Neural cell (in vitro differentiated cells): ENCODE measurements around the gene GIMAP8. TPM values are rescaled to one million over a fixed set of nuclear protein-coding genes. Genes with fewer than 3 reads are reported as not detected.

Experiments used
- H2AFZ ChIP-seq: fragments of 200-600, 300-800 bp; sonication (generic), shearing (Covaris generic); 2 replicates; pipeline ENCODE4 v1.6.0; 2014; ENCODE audit warnings: low read depth, mild to moderate bottlenecking, antibody characterized with exemption, low read length, moderate library complexity
- H3F3A ChIP-seq: fragments of 200-600 bp; shearing (Covaris generic); 2 replicates; pipeline ENCODE4 v1.6.1; 2016; ENCODE audit warnings: mild to moderate bottlenecking, moderate library complexity, mixed read lengths, antibody characterized with exemption, low read length; ENCODE audit not compliant: insufficient read depth, poor library complexity, severe bottlenecking
- H3K27ac ChIP-seq: fragments of 200-600, 300-800 bp; sonication (generic), shearing (Covaris generic); 2 replicates; pipeline ENCODE4 v1.5.1; 2014; ENCODE audit warnings: mild to moderate bottlenecking, low read length, moderate library complexity
- H3K27me3 ChIP-seq: fragments of 300-800, 200-600 bp; sonication (generic), shearing (Covaris generic); 2 replicates; pipeline ENCODE4 v1.6.0; 2014; ENCODE audit warnings: mild to moderate bottlenecking, low read depth, low read length, moderate library complexity; ENCODE audit not compliant: insufficient read depth
- H3K36me3 ChIP-seq: fragments of 300-800, 200-600 bp; sonication (generic), shearing (Covaris generic); 2 replicates; pipeline ENCODE4 v1.5.1; 2014; ENCODE audit warnings: mild to moderate bottlenecking, antibody characterized with exemption, low read length, moderate library complexity; ENCODE audit not compliant: insufficient read depth
- H3K4me2 ChIP-seq: fragments of 300-800, 200-600 bp; sonication (generic), shearing (Covaris generic); 2 replicates; pipeline ENCODE4 v1.6.0; 2014; ENCODE audit warnings: mild to moderate bottlenecking, low read length
- H3K4me3 ChIP-seq: fragments of 300-800, 200-600 bp; sonication (generic), shearing (Covaris generic); 2 replicates; pipeline ENCODE4 v1.5.1; 2014; ENCODE audit warnings: mild to moderate bottlenecking, low read length, moderate library complexity
- H3K79me2 ChIP-seq: fragments of 200-600 bp; shearing (Covaris generic); replicated peaks from 2 replicates; pipeline ENCODE4 v1.6.0; 2014; ENCODE audit warnings: mild to moderate bottlenecking, low read length, moderate library complexity; ENCODE audit not compliant: insufficient read depth
- H3K9ac ChIP-seq: fragments of 300-800, 200-600 bp; sonication (generic), shearing (Covaris generic); 2 replicates; pipeline ENCODE4 v1.6.1; 2016; ENCODE audit warnings: mild to moderate bottlenecking, low read length, mixed read lengths
- H3K9me2 ChIP-seq: fragments of 200-600 bp; shearing (Covaris generic); 2 replicates; pipeline ENCODE4 v1.6.1; 2016; ENCODE audit warnings: mild to moderate bottlenecking, low read length, mixed read lengths; ENCODE audit not compliant: insufficient read depth
- H3K9me3 ChIP-seq: fragments of 200-600, 300-800 bp; sonication (generic), shearing (Covaris generic); 2 replicates; pipeline ENCODE4 v1.6.1; 2016; ENCODE audit warnings: mild to moderate bottlenecking, mixed run types, low read length, moderate library complexity, mixed read lengths
- H4K20me1 ChIP-seq: fragments of 200-600 bp; shearing (Covaris generic); 2 replicates; pipeline ENCODE4 v1.6.1; 2016; ENCODE audit warnings: mild to moderate bottlenecking, mixed run types; ENCODE audit not compliant: insufficient read depth
- MXI1 ChIP-seq: fragments of 450-650 bp; conservative IDR thresholded peaks from 2 replicates; pipeline ENCODE4 v1.6.1; 2014; ENCODE audit warnings: antibody characterized with exemption, mild to moderate bottlenecking; ENCODE audit not compliant: poor library complexity, severe bottlenecking
- POLR2AphosphoS5 ChIP-seq: IDR thresholded peaks from 2 replicates; pipeline ENCODE4 v1.6.1; 2012
- RAD21 ChIP-seq: fragments of 450-650 bp; conservative IDR thresholded peaks from 2 replicates; pipeline ENCODE4 v1.6.1; 2014; ENCODE audit warnings: antibody characterized with exemption, mild to moderate bottlenecking, moderate library complexity
- SMC3 ChIP-seq: fragments of 450-650 bp; conservative IDR thresholded peaks from 2 replicates; pipeline ENCODE4 v1.6.1; 2014; ENCODE audit warnings: antibody characterized with exemption, mild to moderate bottlenecking, moderate library complexity; ENCODE audit not compliant: poor library complexity
- TAF1 ChIP-seq: IDR thresholded peaks from 2 replicates; pipeline ENCODE4 v1.6.1; 2012; ENCODE audit warnings: low read depth
- polyA plus RNA-seq: library from polyadenylated mRNA; depleted of rRNA; stranded (reverse); fragments of >200 nt; gene quantifications from 2 replicates; pipeline ENCODE4 v1.2.3, GENCODE V29; 2014
- TF ChIP-seq, protein P1 (sequence below): fragments of 450-650 bp; IDR thresholded peaks from 2 replicates; pipeline ENCODE4 v1.5.1; 2014; ENCODE audit warnings: antibody characterized with exemption, mild to moderate bottlenecking, moderate library complexity; ENCODE audit not compliant: poor library complexity, severe bottlenecking
- TF ChIP-seq, protein P2 (sequence below): IDR thresholded peaks from 2 replicates; pipeline ENCODE4 v1.6.1; 2012; ENCODE audit warnings: borderline replicate concordance

GIMAP8 gene
- polyA plus RNA-seq, 1 donor from 2014 or later: not detected

DNA sequence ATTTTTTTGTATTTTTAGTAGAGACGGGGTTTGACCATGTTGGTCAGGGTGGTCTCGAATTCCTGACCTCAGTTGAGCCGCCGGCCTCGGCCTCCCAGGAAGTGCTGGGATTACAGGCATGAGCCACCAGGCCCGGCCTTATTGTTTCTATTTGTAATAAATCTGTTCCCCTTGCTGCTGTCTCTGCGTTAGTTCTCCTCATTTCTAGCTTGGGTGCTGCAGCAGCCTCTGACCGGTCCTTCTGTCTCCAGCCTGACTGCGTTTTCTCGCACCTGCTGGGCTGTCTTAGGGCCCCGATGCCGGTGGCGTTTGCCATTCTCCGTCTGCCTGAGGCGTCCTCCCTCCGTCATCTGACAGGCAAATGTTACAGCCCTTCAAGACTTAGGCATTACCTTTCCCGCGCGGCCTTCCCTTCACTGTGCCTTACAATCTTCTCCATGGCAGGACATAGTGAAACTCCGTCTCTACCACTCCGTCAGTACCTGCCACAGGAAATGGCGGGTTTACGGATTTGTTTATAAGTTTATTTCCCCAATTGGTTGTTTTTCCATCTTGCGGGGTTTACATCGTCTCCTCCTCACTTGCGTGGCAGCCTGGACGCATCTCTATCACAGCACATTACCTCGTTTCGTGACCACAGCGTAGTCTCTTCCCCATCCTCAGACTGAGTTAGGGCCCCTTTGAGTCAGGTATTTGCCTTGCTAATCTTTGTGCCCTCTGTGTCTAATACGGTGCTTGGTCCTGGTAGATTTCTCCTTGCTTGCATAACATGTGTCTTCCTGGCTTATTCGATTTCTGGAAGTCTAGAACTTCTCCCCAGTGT lies 2.3 kb upstream of the GIMAP8 start:
- Histone ChIP-seq H3K9me2 (no peaks in the 10 kb centered on the region), H3K4me2 (no peak overlapping the region), H3K27me3 (no peaks in the 10 kb centered on the region), H4K20me1 (no peaks in the 10 kb centered on the region), H3K4me3 (no peak overlapping the region), H3F3A (no peaks in the 10 kb centered on the region), H3K9me3 (no peaks in the 10 kb centered on the region), H3K9ac (no peak overlapping the region), H3K36me3 (no peaks in the 10 kb centered on the region), H2AFZ (no peak overlapping the region), H3K27ac (no peak overlapping the region), H3K79me2 (no peaks in the 10 kb centered on the region)
- TF ChIP-seq RAD21 (no peak), TAF1 (no peak), POLR2AphosphoS5 (no peak), MXI1 (no peak)
- TF ChIP-seq, protein P1, sequence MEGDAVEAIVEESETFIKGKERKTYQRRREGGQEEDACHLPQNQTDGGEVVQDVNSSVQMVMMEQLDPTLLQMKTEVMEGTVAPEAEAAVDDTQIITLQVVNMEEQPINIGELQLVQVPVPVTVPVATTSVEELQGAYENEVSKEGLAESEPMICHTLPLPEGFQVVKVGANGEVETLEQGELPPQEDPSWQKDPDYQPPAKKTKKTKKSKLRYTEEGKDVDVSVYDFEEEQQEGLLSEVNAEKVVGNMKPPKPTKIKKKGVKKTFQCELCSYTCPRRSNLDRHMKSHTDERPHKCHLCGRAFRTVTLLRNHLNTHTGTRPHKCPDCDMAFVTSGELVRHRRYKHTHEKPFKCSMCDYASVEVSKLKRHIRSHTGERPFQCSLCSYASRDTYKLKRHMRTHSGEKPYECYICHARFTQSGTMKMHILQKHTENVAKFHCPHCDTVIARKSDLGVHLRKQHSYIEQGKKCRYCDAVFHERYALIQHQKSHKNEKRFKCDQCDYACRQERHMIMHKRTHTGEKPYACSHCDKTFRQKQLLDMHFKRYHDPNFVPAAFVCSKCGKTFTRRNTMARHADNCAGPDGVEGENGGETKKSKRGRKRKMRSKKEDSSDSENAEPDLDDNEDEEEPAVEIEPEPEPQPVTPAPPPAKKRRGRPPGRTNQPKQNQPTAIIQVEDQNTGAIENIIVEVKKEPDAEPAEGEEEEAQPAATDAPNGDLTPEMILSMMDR: no peak
- TF ChIP-seq, protein P2, sequence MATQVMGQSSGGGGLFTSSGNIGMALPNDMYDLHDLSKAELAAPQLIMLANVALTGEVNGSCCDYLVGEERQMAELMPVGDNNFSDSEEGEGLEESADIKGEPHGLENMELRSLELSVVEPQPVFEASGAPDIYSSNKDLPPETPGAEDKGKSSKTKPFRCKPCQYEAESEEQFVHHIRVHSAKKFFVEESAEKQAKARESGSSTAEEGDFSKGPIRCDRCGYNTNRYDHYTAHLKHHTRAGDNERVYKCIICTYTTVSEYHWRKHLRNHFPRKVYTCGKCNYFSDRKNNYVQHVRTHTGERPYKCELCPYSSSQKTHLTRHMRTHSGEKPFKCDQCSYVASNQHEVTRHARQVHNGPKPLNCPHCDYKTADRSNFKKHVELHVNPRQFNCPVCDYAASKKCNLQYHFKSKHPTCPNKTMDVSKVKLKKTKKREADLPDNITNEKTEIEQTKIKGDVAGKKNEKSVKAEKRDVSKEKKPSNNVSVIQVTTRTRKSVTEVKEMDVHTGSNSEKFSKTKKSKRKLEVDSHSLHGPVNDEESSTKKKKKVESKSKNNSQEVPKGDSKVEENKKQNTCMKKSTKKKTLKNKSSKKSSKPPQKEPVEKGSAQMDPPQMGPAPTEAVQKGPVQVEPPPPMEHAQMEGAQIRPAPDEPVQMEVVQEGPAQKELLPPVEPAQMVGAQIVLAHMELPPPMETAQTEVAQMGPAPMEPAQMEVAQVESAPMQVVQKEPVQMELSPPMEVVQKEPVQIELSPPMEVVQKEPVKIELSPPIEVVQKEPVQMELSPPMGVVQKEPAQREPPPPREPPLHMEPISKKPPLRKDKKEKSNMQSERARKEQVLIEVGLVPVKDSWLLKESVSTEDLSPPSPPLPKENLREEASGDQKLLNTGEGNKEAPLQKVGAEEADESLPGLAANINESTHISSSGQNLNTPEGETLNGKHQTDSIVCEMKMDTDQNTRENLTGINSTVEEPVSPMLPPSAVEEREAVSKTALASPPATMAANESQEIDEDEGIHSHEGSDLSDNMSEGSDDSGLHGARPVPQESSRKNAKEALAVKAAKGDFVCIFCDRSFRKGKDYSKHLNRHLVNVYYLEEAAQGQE: no peak

DNA sequence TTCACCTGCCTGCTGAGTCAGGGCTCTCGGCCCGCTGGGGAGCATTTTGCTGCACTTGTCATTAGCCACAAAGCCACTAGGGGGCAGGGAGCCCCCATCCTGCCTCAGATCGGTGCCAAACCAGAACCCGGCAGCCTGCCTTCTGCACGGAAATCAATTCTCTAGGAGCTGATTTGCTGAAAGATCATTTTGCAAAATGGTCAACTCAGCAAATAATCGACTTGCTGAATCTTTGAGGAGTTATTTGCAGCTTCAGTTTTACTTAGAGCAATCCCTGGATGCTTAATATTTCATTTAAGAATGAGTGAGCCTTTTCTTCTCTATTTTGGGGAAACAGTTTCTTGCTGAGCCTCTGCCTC lies 1.7 kb upstream of the GIMAP8 start:
- H3K4me2 ChIP-seq: no peak overlapping the region
- H3K9me3 ChIP-seq: no peaks in the 10 kb centered on the region
- H3K27me3 ChIP-seq: no peaks in the 10 kb centered on the region
- H4K20me1 ChIP-seq: no peaks in the 10 kb centered on the region
- no peaks in the 10 kb centered on the region for H3K79me2 ChIP-seq
- no peaks in the 10 kb centered on the region for H3K9me2 ChIP-seq
- H3K27ac ChIP-seq: no peak overlapping the region
- no peak overlapping the region for H2AFZ ChIP-seq
- no peaks in the 10 kb centered on the region for H3K36me3 ChIP-seq
- H3K9ac ChIP-seq: no peak overlapping the region
- TF ChIP-seq RAD21: peak; percentile 83
- TF ChIP-seq, protein P2: no peak
- TF ChIP-seq, protein P1: peak; percentile 86
- TF ChIP-seq SMC3: peak; percentile 80
- TF ChIP-seq MXI1: no peak
- no peak for TF ChIP-seq TAF1
- no peaks in the 10 kb centered on the region for H3F3A ChIP-seq
- no peak overlapping the region for H3K4me3 ChIP-seq
